NT2/D1 (cell line): Measurements from ENCODE around the gene WASHC4.

Experiments used
- DNase-seq: peaks from one replicate; pipeline ENCODE4 v3.0.0-alpha.2; 2011; ENCODE audit warnings: low read depth, low spot score
- H3K27me3 ChIP-seq: 2 replicates; pipeline ENCODE4 v1.6.0; 2011; ENCODE audit warnings: mild to moderate bottlenecking; ENCODE audit not compliant: insufficient read length, insufficient read depth
- H3K36me3 ChIP-seq: 2 replicates; pipeline ENCODE4 v1.6.1; 2011; ENCODE audit warnings: mild to moderate bottlenecking, low read length, mixed read lengths; ENCODE audit not compliant: insufficient read depth, insufficient read length
- H3K4me1 ChIP-seq: 2 replicates; pipeline ENCODE4 v1.5.1; 2011; ENCODE audit not compliant: insufficient read depth, insufficient read length
- H3K4me3 ChIP-seq: 2 replicates; pipeline ENCODE4 v1.5.1; 2011; ENCODE audit warnings: low read depth; ENCODE audit not compliant: insufficient read length
- H3K9ac ChIP-seq: 2 replicates; pipeline ENCODE4 v1.6.0; 2011; ENCODE audit warnings: low read depth; ENCODE audit not compliant: insufficient read length
- H3K9me3 ChIP-seq: 2 replicates; pipeline ENCODE4 v1.5.1; 2011; ENCODE audit warnings: mild to moderate bottlenecking, low read length; ENCODE audit not compliant: insufficient read depth
- SUZ12 ChIP-seq: IDR thresholded peaks from 2 replicates; pipeline ENCODE4 v1.6.1; 2011; ENCODE audit not compliant: insufficient read length, insufficient read depth; ENCODE audit errors: extremely low read depth
- YY1 ChIP-seq: IDR thresholded peaks from 2 replicates; pipeline ENCODE4 v1.6.1; 2011; ENCODE audit not compliant: insufficient read length, insufficient read depth
- ZNF274 ChIP-seq: IDR thresholded peaks from 2 replicates; pipeline ENCODE4 v1.6.1; 2011; ENCODE audit warnings: mild to moderate bottlenecking, low read depth, low read length

WASHC4 gene

DNA sequence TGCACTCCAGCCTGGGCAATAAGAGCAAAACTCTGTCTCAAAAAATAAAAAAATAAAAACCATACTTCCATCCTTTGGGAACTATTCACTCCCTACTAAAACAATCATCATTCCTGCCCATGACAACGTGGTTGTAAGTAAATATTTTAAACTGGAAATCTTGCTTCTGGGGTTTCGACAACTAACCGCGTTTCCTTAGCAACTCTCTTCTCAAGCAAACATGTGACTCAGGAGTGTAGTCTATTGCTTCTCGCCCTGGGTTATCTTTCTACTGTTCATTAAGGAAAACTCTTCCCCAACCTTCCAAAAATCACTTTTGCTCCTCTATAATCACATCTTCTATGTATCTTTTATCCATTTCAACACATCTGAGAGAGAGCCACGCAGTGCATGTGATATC is 106.6 kb downstream of the WASHC4 start:
- TF ChIP-seq SUZ12 (no peak), ZNF274 (no peak), YY1 (no peak)
- Histone ChIP-seq H3K9ac (no peak overlapping the region), H3K4me1 (no peaks in the 10 kb centered on the region), H3K4me3 (no peak overlapping the region), H3K9me3 (no peaks in the 10 kb centered on the region), H3K36me3 (peaks cover 28% of the 10 kb centered on the region), H3K27me3 (no peaks in the 10 kb centered on the region)
- DNase-seq: no peak

DNA sequence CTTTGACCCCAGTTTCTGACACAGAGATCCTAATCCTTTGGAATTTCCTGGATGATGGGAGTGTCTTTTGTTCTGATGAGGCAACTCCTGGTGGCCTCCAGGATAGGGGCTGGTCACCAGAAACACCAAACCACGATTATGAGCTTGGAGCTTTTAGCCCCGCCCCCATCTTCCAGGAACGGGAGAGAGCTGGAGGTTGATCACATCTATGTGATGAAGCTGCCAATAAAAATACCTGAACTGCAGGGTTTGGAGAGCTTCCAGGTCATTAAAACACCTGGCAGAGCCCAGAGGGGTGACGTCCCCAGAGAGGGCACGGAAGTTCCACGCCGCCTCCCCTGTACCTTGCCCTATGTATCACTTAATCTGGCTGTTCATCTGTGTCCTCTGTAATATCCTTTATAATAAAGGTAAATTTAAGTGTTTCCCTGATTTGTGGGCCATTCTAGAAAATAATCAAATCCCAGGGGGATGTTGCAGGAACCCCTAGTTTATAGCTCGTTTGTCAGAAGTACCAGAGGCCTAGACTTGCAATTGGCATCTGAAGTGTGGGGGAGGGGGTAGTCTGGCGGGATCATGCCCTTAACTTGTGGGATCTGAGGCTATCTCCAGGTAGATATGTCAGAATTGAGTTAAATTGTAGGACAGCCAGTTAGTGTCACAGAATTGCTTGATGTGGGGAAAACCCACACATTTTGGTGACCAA is 107.3 kb downstream of the WASHC4 start:
- Histone ChIP-seq H3K36me3 (peaks cover 28% of the 10 kb centered on the region), H3K4me1 (no peaks in the 10 kb centered on the region), H3K9ac (no peak overlapping the region), H3K27me3 (no peaks in the 10 kb centered on the region), H3K9me3 (no peaks in the 10 kb centered on the region), H3K4me3 (no peak overlapping the region)
- no peak for DNase-seq
- TF ChIP-seq ZNF274: no peak
- no peak for TF ChIP-seq YY1
- TF ChIP-seq SUZ12: no peak

DNA sequence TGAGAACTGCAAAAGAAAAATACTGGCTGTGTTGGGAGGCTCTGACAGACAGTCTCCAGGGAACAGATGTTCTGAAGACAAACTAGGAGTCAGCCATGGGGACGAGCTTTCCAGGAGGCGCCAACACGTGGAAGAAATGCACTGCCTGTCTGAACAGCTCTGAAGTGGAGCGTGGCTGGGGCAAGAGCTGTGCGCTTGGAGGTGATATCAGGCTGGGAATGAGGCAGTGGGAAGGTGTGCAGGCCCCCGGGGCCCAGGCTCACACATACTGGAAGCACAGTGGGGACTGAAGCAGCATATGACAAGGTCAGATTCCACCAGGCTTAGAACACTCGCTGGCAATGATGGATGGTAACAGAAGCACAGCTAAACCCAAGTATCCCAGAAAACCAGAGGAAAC is 110.9 kb downstream of the WASHC4 start:
- H3K27me3 ChIP-seq: no peaks in the 10 kb centered on the region
- peaks cover 31% of the 10 kb centered on the region for H3K36me3 ChIP-seq
- DNase-seq: no peak
- H3K4me1 ChIP-seq: peaks cover 7% of the 10 kb centered on the region
- no peaks in the 10 kb centered on the region for H3K9me3 ChIP-seq
- H3K9ac ChIP-seq: no peak overlapping the region
- no peak overlapping the region for H3K4me3 ChIP-seq
- no peak for TF ChIP-seq YY1
- TF ChIP-seq ZNF274: no peak
- TF ChIP-seq SUZ12: no peak
